Fibroblast of upper back skin (primary cell): Measurements from ENCODE around the gene EPHB1.
"Not testable (repeated sequence)": the region's sequence is repeated elsewhere in the genome, so short reads cannot be mapped to it uniquely, and the experiment has no call there.

Experiments used
- DNase-seq: peaks from one replicate; pipeline ENCODE4 v3.0.0-alpha.2; 2013

Gene EPHB1

GRCh38 chr3:135014566-135014965, 219.5 kb downstream of the EPHB1 start:
- DNase-seq = peak; percentile 3

GRCh38 chr3:135017003-135017893, 222.2 kb downstream of the EPHB1 start:
- DNase-seq = no peak

GRCh38 chr3:135018149-135018923, 223.3 kb downstream of the EPHB1 start:
- DNase-seq = no peak

- DNase-seq = no peak
Observed at GRCh38 chr3:135020181-135020580, 225.1 kb downstream of the EPHB1 start.

GRCh38 chr3:135023996-135024658, 229.1 kb downstream of the EPHB1 start:
- DNase-seq = no peak

GRCh38 chr3:135030768-135031615, 235.9 kb downstream of the EPHB1 start:
- not testable (repeated sequence) for DNase-seq

- DNase-seq = no peak
Observed at GRCh38 chr3:135033737-135034136, 238.7 kb downstream of the EPHB1 start.

- no peak for DNase-seq
Observed at GRCh38 chr3:135034291-135034768, 239.3 kb downstream of the EPHB1 start.

GRCh38 chr3:135034891-135035440, 239.9 kb downstream of the EPHB1 start:
- DNase-seq = peak; percentile 17

GRCh38 chr3:135038186-135038585, 243.1 kb downstream of the EPHB1 start:
- no peak for DNase-seq

GRCh38 chr3:135039536-135039935, 244.5 kb downstream of the EPHB1 start:
- not testable (repeated sequence) for DNase-seq

GRCh38 chr3:135040321-135041240, 245.5 kb downstream of the EPHB1 start:
- no peak for DNase-seq

- no peak for DNase-seq
Observed at GRCh38 chr3:135041601-135042000, 246.5 kb downstream of the EPHB1 start.

- DNase-seq = no peak
Observed at GRCh38 chr3:135047061-135047460, 252.0 kb downstream of the EPHB1 start.

- no peak for DNase-seq
Observed at GRCh38 chr3:135050536-135050935, 255.5 kb downstream of the EPHB1 start.

- DNase-seq = no peak
Observed at GRCh38 chr3:135051409-135051973, 256.4 kb downstream of the EPHB1 start.

GRCh38 chr3:135055449-135055848, 260.4 kb downstream of the EPHB1 start:
- DNase-seq = no peak

GRCh38 chr3:135056084-135056730, 261.1 kb downstream of the EPHB1 start:
- DNase-seq = no peak

GRCh38 chr3:135056733-135057310, 261.8 kb downstream of the EPHB1 start:
- no peak for DNase-seq
